COR-L47 (cell line): ENCODE measurements around the gene DIP2C.
"Not testable (repeated sequence)": the region's sequence is repeated elsewhere in the genome, so short reads cannot be mapped to it uniquely, and the experiment has no call there.

ENCODE experiments used
- DNase-seq: peaks from one replicate; lab custom pipeline; 2025; lab: John Stamatoyannopoulos, UW

The DIP2C gene

GRCh38 chr10:418894-419293, 270.6 kb downstream of the DIP2C start:
- no peak for DNase-seq

GRCh38 chr10:418226-418625, 271.2 kb downstream of the DIP2C start:
- DNase-seq, result no peak

GRCh38 chr10:416091-416515, 273.4 kb downstream of the DIP2C start:
- DNase-seq, result no peak

- no peak for DNase-seq
Observed at GRCh38 chr10:413662-414071, 275.8 kb downstream of the DIP2C start.

- DNase-seq, result no peak
Observed at GRCh38 chr10:412109-412508, 277.4 kb downstream of the DIP2C start.

GRCh38 chr10:411603-412002, 277.9 kb downstream of the DIP2C start:
- no peak for DNase-seq

- no peak for DNase-seq
Observed at GRCh38 chr10:409408-410040, 279.9 kb downstream of the DIP2C start.

GRCh38 chr10:408236-408635, 281.2 kb downstream of the DIP2C start:
- DNase-seq, result peak; percentile 37

GRCh38 chr10:406976-407375, 282.5 kb downstream of the DIP2C start:
- no peak for DNase-seq

- DNase-seq, result no peak
Observed at GRCh38 chr10:405648-406047, 283.8 kb downstream of the DIP2C start.

GRCh38 chr10:404991-405390, 284.5 kb downstream of the DIP2C start:
- DNase-seq, result no peak

GRCh38 chr10:404346-404745, 285.1 kb downstream of the DIP2C start:
- DNase-seq, result no peak

GRCh38 chr10:398954-399353, 290.5 kb downstream of the DIP2C start:
- no peak for DNase-seq

- DNase-seq, result no peak
Observed at GRCh38 chr10:397321-398068, 292.0 kb downstream of the DIP2C start.

- DNase-seq, result no peak
Observed at GRCh38 chr10:396535-397220, 292.8 kb downstream of the DIP2C start.

- DNase-seq, result no peak
Observed at GRCh38 chr10:396107-396506, 293.4 kb downstream of the DIP2C start.

- DNase-seq, result no peak
Observed at GRCh38 chr10:395665-396064, 293.8 kb downstream of the DIP2C start.

GRCh38 chr10:394439-395101, 294.9 kb downstream of the DIP2C start:
- DNase-seq, result not testable (repeated sequence)

GRCh38 chr10:393787-394438, 295.6 kb downstream of the DIP2C start:
- DNase-seq, result no peak

- DNase-seq, result no peak
Observed at GRCh38 chr10:393106-393745, 296.2 kb downstream of the DIP2C start.

GRCh38 chr10:392705-393037, 296.8 kb downstream of the DIP2C start:
- no peak for DNase-seq
